ENCODE data around the gene QPCT. TPM values are rescaled to one million over a fixed set of nuclear protein-coding genes. Genes with fewer than 3 reads are reported as not detected.

The QPCT gene
- total and polyA plus RNA-seq, 2 of the 4 experiments (the other 2 are of a cell fraction) = 1.9 to 2.2 TPM

DNA sequence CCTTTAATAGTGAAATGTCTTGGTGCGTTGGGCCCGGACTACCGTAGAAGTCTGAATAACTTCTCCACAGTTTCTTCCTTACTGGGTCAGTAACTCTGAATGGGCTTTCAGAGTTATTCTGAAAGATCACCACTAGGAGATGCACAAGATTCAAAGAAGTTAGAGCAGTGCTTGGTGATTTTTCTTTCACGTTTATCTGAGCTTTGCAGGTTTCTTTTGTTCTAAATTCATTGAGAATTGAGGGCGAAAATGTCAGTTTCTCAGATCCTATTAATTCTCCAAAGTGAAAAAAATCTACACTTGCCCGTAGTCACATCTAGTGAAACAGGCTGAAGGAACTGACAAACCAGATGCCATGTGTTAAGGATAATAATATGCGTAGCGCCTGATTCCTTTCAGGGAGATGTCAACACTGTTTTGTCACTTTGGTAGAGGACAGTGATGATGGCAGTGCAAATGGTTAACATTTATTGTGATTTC is 70.1 kb downstream of the QPCT start:
- H2BK20ac ChIP-seq (ENCODE audit: low read depth, low read length) = peak overlapping the region; percentile 81
- peak; percentile 81 for DNase-seq
- in situ Hi-C loops (cut with MboI; ENCODE audit: low sequenced_read_pairs) = loop anchor here (5.0 kb wide), 2 partner anchors 238 to 418 kb away; no protein-coding TSS in a partner anchor
- H4K20me1 ChIP-seq (ENCODE audit: insufficient read depth, low read length) = no peaks in the 10 kb centered on the region
- peak overlapping the region; percentile 8; the same call in 1 of the 2 replicates for H3K14ac ChIP-seq (replicated peaks; ENCODE audit: low read depth, low read length)
- H3K9ac ChIP-seq (ENCODE audit: low read depth, low read length) = peak overlapping the region; percentile 9; the same call in 1 of the 2 replicates
- TF ChIP-seq SMC3 (IDR thresholded peaks at IDR 0.05; ENCODE audit: low read depth, low read length) (peak; percentile 98), RAD21 (IDR thresholded peaks at IDR 0.05; ENCODE audit: low read length) (peak; percentile 97), FOS (IDR thresholded peaks at IDR 0.05; ENCODE audit: low read depth, low read length) (no peak), NFE2L2 (IDR thresholded peaks at IDR 0.05; ENCODE audit: low read depth, low read length) (no peak)
- TF ChIP-seq, protein P1, sequence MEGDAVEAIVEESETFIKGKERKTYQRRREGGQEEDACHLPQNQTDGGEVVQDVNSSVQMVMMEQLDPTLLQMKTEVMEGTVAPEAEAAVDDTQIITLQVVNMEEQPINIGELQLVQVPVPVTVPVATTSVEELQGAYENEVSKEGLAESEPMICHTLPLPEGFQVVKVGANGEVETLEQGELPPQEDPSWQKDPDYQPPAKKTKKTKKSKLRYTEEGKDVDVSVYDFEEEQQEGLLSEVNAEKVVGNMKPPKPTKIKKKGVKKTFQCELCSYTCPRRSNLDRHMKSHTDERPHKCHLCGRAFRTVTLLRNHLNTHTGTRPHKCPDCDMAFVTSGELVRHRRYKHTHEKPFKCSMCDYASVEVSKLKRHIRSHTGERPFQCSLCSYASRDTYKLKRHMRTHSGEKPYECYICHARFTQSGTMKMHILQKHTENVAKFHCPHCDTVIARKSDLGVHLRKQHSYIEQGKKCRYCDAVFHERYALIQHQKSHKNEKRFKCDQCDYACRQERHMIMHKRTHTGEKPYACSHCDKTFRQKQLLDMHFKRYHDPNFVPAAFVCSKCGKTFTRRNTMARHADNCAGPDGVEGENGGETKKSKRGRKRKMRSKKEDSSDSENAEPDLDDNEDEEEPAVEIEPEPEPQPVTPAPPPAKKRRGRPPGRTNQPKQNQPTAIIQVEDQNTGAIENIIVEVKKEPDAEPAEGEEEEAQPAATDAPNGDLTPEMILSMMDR (conservative IDR thresholded peaks at IDR 0.05; ENCODE audit: low read depth, low read length) = peak; percentile 96
- no TSS peak for BruUV-seq (replicated peaks)
- H2BK120ac ChIP-seq (ENCODE audit: low read depth, low read length) = peak overlapping the region; percentile 65
- H2AFZ ChIP-seq (replicated peaks; ENCODE audit: low read length, poor library complexity) = no peak overlapping the region
- peak overlapping the region; percentile 43 for H2BK5ac ChIP-seq (ENCODE audit: low read depth, low read length, poor library complexity, severe bottlenecking)
- H3K4me3 ChIP-seq (ENCODE audit: insufficient read depth, low read depth, low read length) = no peak overlapping the region
- dilution Hi-C loops (cut with HindIII; ENCODE audit: low sequenced_read_pairs, unreplicated experiment) = no loop called here
- CTCF ChIA-PET = interaction anchor here (0.6 to 3.8 kb wide), 22 partner anchors 9 to 532 kb away, joined by 3 to 33 read pairs (median 4); no protein-coding TSS in a partner anchor
- peaks cover 11% of the 10 kb centered on the region for H3K4me1 ChIP-seq (ENCODE audit: control insufficient read depth, insufficient read depth, low read length)
- H3K9me3 ChIP-seq (ENCODE audit: control insufficient read depth, insufficient read depth, low read length) = no peaks in the 10 kb centered on the region
- peaks cover 0 to 19% of the 10 kb centered on the region in 2 experiments; a peak in 1 of 4 replicates for H3K79me1 ChIP-seq (ENCODE audit: low read depth in 1 of 2, low read length in 2 of 2)
- H3K4me2 ChIP-seq (ENCODE audit: low read depth, low read length) = peak overlapping the region; percentile 15; the same call in 1 of the 2 replicates
- peak; percentile 84 for ATAC-seq (ENCODE audit: low read depth)
- peak overlapping the region; percentile 5; the same call in 1 of the 2 replicates for H3K23ac ChIP-seq (ENCODE audit: low read depth, low read length)
- H3K36me3 ChIP-seq (ENCODE audit: control insufficient read depth, insufficient read depth, low read length) = no peaks in the 10 kb centered on the region
- POLR2A ChIA-PET (ENCODE audit: unreplicated experiment) = interaction anchor here (0.6 kb wide), 3 partner anchors 230 to 386 kb away, joined by 3 to 8 read pairs (median 3); no protein-coding TSS in a partner anchor
- intact Hi-C loops (cut with micrococcal nuclease) = loop anchor here (1.0 kb wide), 6 partner anchors 223 to 477 kb away; no protein-coding TSS in a partner anchor
- peak overlapping the region; percentile 61 for H4K91ac ChIP-seq (ENCODE audit: insufficient read depth, low read depth, low read length)
- peaks cover 5% of the 10 kb centered on the region for H3K9me1 ChIP-seq (ENCODE audit: insufficient read depth, low read length)
- peak overlapping the region; percentile 49; the same call in 1 of the 2 replicates for H3K4ac ChIP-seq (ENCODE audit: low read depth, low read length)
- H4K5ac ChIP-seq (ENCODE audit: low read depth, low read length) = peak overlapping the region; percentile 77
- peak overlapping the region; percentile 73 for H2BK15ac ChIP-seq (ENCODE audit: low read depth, low read length)
- no peak overlapping the region for H2AK9ac ChIP-seq (replicated peaks; ENCODE audit: low read depth, low read length, poor library complexity)
- H3K56ac ChIP-seq (ENCODE audit: extremely low read depth, insufficient read depth, low read length) = no peak overlapping the region
- no CpG with 5 or more reads among the region's 8 CpGs for WGBS, 2 experiments (ENCODE audit: extremely low coverage in 2 of 2, insufficient read length in 1 of 2)
- H4K8ac ChIP-seq (ENCODE audit: low read depth in 2 of 2, low read length in 2 of 2) = peak overlapping the region; percentile 2 to 75; a peak in 3 of 4 replicates
- H2AK5ac ChIP-seq (ENCODE audit: low read depth, low read length) = peak overlapping the region; percentile 62
- H3K27me3 ChIP-seq (ENCODE audit: control insufficient read depth, insufficient read depth, low read length) = no peaks in the 10 kb centered on the region
- peak overlapping the region; percentile 59 for H3K18ac ChIP-seq (ENCODE audit: low read depth, low read length)
- no peak overlapping the region for H3K27ac ChIP-seq (ENCODE audit: insufficient read depth, low read length)

All from IMR-90 (cell line).